HepG2 (cell line): Measurements from ENCODE around the gene SLCO2A1. TPM values are rescaled to one million over a fixed set of nuclear protein-coding genes. Genes with fewer than 3 reads are reported as not detected.

ENCODE experiments used
- ATAC-seq: fragments of 200-7000 bp; cut with Tn5 transposase; 3 replicates; pipeline ENCODE4 v1.9.1; 2020; ENCODE audit warnings: mild to moderate bottlenecking, moderate library complexity
- BruUV-seq: library from RNA; stranded (reverse); fragments of 400-500 nt; replicated peaks from 2 replicates; lab custom pipeline; 2021; lab: Mats Ljungman, UMichigan
- CTCF ChIA-PET: fragments of 300-600 bp; formaldehyde crosslinking; extraction: SDS; loops from one replicate; lab custom pipeline; 2021; ENCODE audit warnings: low total read pairs, inconsistent platforms, low intra/inter-chr PET ratio; lab: Yijun Ruan, JAX
- POLR2A ChIA-PET: fragments of 350-600 bp; sonication (Branson Sonifier 250); formaldehyde crosslinking; loops from one replicate; lab custom pipeline; 2020; ENCODE audit warnings: antibody characterized with exemption, inconsistent platforms; lab: Yijun Ruan, JAX
- DNase-seq: peaks from one replicate; pipeline ENCODE4 v3.0.0-alpha.2; 2015; ENCODE audit warnings: low spot score
- FAIRE-seq: peaks from 3 replicates; lab custom pipeline; 2011; peaks lifted over from hg19 to GRCh38; lab: Jason Lieb, UNC
- H2AFZ ChIP-seq: one replicate; pipeline ENCODE4 v1.6.1; 2011; ENCODE audit warnings: low read length, inconsistent platforms
- H3K27ac ChIP-seq: fragments of 300-600 bp; 3 replicates; pipeline ENCODE4 v1.8.0; 2011; ENCODE audit warnings: mixed run types, mild to moderate bottlenecking, mixed read lengths, low read length, inconsistent platforms; ENCODE audit not compliant: insufficient read depth; ENCODE audit errors: extremely low read length
- H3K27me3 ChIP-seq, 2 experiments: fragments of 200-600 bp in 1 of 2; 2 replicates in 1 of 2; 3 replicates in 1 of 2; pipeline versions ENCODE4 v1.6.0 to v1.8.0; 2011; ENCODE audit warnings: low read length in 2 of 2, mild to moderate bottlenecking in 2 of 2, moderate library complexity in 2 of 2, inconsistent platforms in 1 of 2; ENCODE audit not compliant: insufficient read depth in 2 of 2, control insufficient read depth in 1 of 2
- H3K36me3 ChIP-seq, 2 experiments: fragments of 200-600 bp in 1 of 2; replicated peaks in 1 of 2; 2 replicates in 1 of 2; 3 replicates in 1 of 2; pipeline versions ENCODE4 v1.5.1 to v1.8.0; 2011; ENCODE audit warnings: low read length in 2 of 2, inconsistent platforms in 1 of 2; ENCODE audit not compliant: insufficient read depth in 2 of 2, control insufficient read depth in 1 of 2
- H3K4me1 ChIP-seq: 2 replicates; pipeline ENCODE4 v1.5.1; 2012; ENCODE audit warnings: low read length, inconsistent platforms; ENCODE audit not compliant: insufficient read depth
- H3K4me2 ChIP-seq: 2 replicates; pipeline ENCODE4 v1.6.0; 2011; ENCODE audit warnings: low read depth, low read length, inconsistent platforms
- H3K4me3 ChIP-seq, 3 experiments: fragments of 200-600 bp in 1 of 3; sonication (generic), shearing (Covaris generic) in 1 of 3; replicated peaks in 1 of 3; 2 replicates each; pipeline ENCODE4 v1.5.1; 2011 to 2016; ENCODE audit warnings: low read length in 3 of 3, inconsistent platforms in 2 of 3, low read depth in 2 of 3, mild to moderate bottlenecking in 2 of 3, control low read depth in 1 of 3, mixed read lengths in 1 of 3; ENCODE audit not compliant: insufficient read depth in 1 of 3
- H3K79me2 ChIP-seq: one replicate; pipeline ENCODE4 v1.6.1; 2011; ENCODE audit warnings: low read length, inconsistent platforms; ENCODE audit not compliant: insufficient read depth
- H3K9ac ChIP-seq: 2 replicates; pipeline ENCODE4 v1.6.0; 2011; ENCODE audit warnings: mild to moderate bottlenecking, low read depth, low read length, inconsistent platforms; ENCODE audit not compliant: insufficient read depth
- H3K9me3 ChIP-seq: 2 replicates; pipeline ENCODE4 v1.5.1; 2012; ENCODE audit warnings: mild to moderate bottlenecking, low read length
- H4K20me1 ChIP-seq: 2 replicates; pipeline ENCODE4 v1.6.0; 2011; ENCODE audit warnings: inconsistent platforms, mild to moderate bottlenecking, low read length, moderate library complexity; ENCODE audit not compliant: insufficient read depth
- BRD4 ChIP-seq: sonication (generic); formaldehyde crosslinking; IDR thresholded peaks from 2 replicates; pipeline ENCODE4 v1.4.0; 2020; ENCODE audit warnings: missing genetic modification reagents
- FIP1L1 ChIP-seq: fragments of 200-400 bp; formaldehyde crosslinking; IDR thresholded peaks from 2 replicates; pipeline ENCODE4 v1.6.1; 2018; ENCODE audit warnings: low read depth, mild to moderate bottlenecking, low read length, moderate library complexity, borderline replicate concordance; ENCODE audit not compliant: insufficient read depth
- FOXA1 ChIP-seq, 2 experiments: fragments of 450-650 bp in 1 of 2; sonication (generic) in 1 of 2; formaldehyde crosslinking in 1 of 2; IDR thresholded peaks; 2 replicates each; pipeline versions ENCODE4 v1.4.0 to v1.6.1; 2016 to 2020; ENCODE audit warnings: missing genetic modification reagents in 1 of 2
- GTF2F1 ChIP-seq: fragments of 150-350 bp; IDR thresholded peaks from 2 replicates; pipeline ENCODE4 v1.6.1; 2014; ENCODE audit warnings: low read length
- HOXD1 ChIP-seq: sonication (generic); formaldehyde crosslinking; IDR thresholded peaks from 2 replicates; pipeline ENCODE4 v1.5.0; 2020; ENCODE audit warnings: missing genetic modification reagents
- MLLT10 ChIP-seq: sonication (generic); formaldehyde crosslinking; IDR thresholded peaks from 2 replicates; pipeline ENCODE4 v1.4.0; 2020; ENCODE audit warnings: missing genetic modification reagents
- PLRG1 ChIP-seq: fragments of 450-650 bp; conservative IDR thresholded peaks from 2 replicates; pipeline ENCODE4 v1.6.1; 2016
- SNAI1 ChIP-seq: sonication (generic); formaldehyde crosslinking; IDR thresholded peaks from 2 replicates; pipeline ENCODE4 v1.5.0; 2020; ENCODE audit warnings: mild to moderate bottlenecking, missing genetic modification reagents, borderline replicate concordance
- SP2 ChIP-seq: sonication (generic); formaldehyde crosslinking; IDR thresholded peaks from 2 replicates; pipeline ENCODE4 v1.5.1; 2020; ENCODE audit warnings: mild to moderate bottlenecking, missing genetic modification reagents
- STAG1 ChIP-seq: sonication (generic); formaldehyde crosslinking; IDR thresholded peaks from 2 replicates; pipeline ENCODE4 v1.4.0; 2020; ENCODE audit warnings: missing genetic modification reagents
- TBX3 ChIP-seq: fragments of 450-650 bp; IDR thresholded peaks from 2 replicates; pipeline ENCODE4 v1.6.1; 2017; ENCODE audit warnings: antibody characterized with exemption, mild to moderate bottlenecking, inconsistent platforms, borderline replicate concordance
- ZNF367 ChIP-seq: sonication (generic); formaldehyde crosslinking; IDR thresholded peaks from 2 replicates; pipeline ENCODE4 v1.4.0; 2020; ENCODE audit warnings: missing genetic modification reagents, borderline replicate concordance
- ZNF772 ChIP-seq: sonication (generic); formaldehyde crosslinking; IDR thresholded peaks from 2 replicates; pipeline ENCODE4 v1.5.0; 2020; ENCODE audit warnings: mild to moderate bottlenecking, missing genetic modification reagents
- WGBS: methylation state at CpG from one replicate; pipeline ENCODE4 v1.1.6; 2017; ENCODE audit warnings: low lambda C conversion rate; 5-methylcytosine and 5-hydroxymethylcytosine counted together
- in situ Hi-C: cut with HindIII; loops from 2 replicates; pipeline ENCODE4 v1.10.0; 2017; ENCODE audit warnings: low pct_unique_long_range_greater_than_20kb; ENCODE audit not compliant: extremely low pct_ligation_motif_present
- intact Hi-C: fragments of 100-400 bp; cut with micrococcal nuclease; formaldehyde crosslinking; loops from one replicate; pipeline ENCODE4 v1.10.0; 2022; ENCODE audit not compliant: unreplicated experiment
- polyA plus RNA-seq, 8 experiments: library from polyadenylated mRNA; depleted of rRNA in 3 of 8; stranded (reverse) in 7 of 8; unstranded in 1 of 8; fragments of >200 nt; fragmentation: Illumina TruSeq in 4 of 8; extraction: Trizol in 4 of 8; gene quantifications; 2 replicates each; pipeline versions ENCODE4 v1.2.1 to v1.2.3, GENCODE V29; 2011 to 2016; ENCODE audit warnings: low read depth in 4 of 8, missing spikeins in 1 of 8, mixed read lengths in 1 of 8; ENCODE audit not compliant: insufficient read depth in 1 of 8
- total RNA-seq, 5 experiments: library from RNA; depleted of rRNA; stranded (reverse); fragments of >200 nt; fragmentation: Illumina TruSeq; extraction: Trizol; gene quantifications; 2 replicates each; pipeline ENCODE4 v1.2.3, GENCODE V29; 2016; ENCODE audit warnings: low read depth in 1 of 5
- TF ChIP-seq, protein P1 (sequence below): sonication (generic); formaldehyde crosslinking; conservative IDR thresholded peaks from 2 replicates; pipeline ENCODE4 v1.8.0; 2022; ENCODE audit warnings: missing genetic modification reagents
- TF ChIP-seq, protein P2 (sequence below): sonication (generic); formaldehyde crosslinking; IDR thresholded peaks from 2 replicates; pipeline ENCODE4 v1.8.0; 2023; ENCODE audit warnings: mild to moderate bottlenecking, missing genetic modification reagents
- TF ChIP-seq, protein P3 (sequence below): sonication (generic); formaldehyde crosslinking; IDR thresholded peaks from 2 replicates; pipeline ENCODE4 v1.5.0; 2020; ENCODE audit warnings: missing genetic modification reagents, mild to moderate bottlenecking, borderline replicate concordance
- TF ChIP-seq, protein P4 (sequence below): sonication (generic); formaldehyde crosslinking; IDR thresholded peaks from 2 replicates; pipeline ENCODE4 v1.4.0; 2020; ENCODE audit warnings: missing genetic modification reagents, borderline replicate concordance

Gene SLCO2A1
- total and polyA plus RNA-seq, 2 of the 13 experiments (the other 11 are each of a cell fraction or from before 2014, with no cell fraction given): 0.04 TPM; not detected in 1

DNA sequence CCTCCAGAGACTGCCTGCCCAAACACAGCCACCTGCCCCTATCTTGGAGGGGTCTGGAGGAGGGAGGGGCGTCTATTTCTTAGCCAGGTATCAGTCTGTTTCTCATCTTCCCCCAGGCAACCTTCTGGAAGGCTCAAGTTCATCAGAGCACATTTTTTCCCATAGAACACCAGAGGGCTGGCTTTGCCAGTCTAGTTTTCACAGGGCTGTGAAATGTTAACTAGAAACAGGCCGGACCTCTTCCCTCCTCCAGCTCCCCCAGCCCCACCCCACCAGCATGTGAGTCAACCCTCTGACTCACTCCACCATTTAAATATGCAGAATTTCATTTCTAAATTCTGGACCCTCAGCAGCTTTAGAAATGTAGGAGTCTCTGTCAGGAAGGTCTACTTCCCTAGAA, 66.9 kb downstream of the SLCO2A1 start (continued):
- no peak for TF ChIP-seq FIP1L1
- no peak for TF ChIP-seq STAG1
- no peak for TF ChIP-seq HOXD1 (CRISPR knock-in tag)

DNA sequence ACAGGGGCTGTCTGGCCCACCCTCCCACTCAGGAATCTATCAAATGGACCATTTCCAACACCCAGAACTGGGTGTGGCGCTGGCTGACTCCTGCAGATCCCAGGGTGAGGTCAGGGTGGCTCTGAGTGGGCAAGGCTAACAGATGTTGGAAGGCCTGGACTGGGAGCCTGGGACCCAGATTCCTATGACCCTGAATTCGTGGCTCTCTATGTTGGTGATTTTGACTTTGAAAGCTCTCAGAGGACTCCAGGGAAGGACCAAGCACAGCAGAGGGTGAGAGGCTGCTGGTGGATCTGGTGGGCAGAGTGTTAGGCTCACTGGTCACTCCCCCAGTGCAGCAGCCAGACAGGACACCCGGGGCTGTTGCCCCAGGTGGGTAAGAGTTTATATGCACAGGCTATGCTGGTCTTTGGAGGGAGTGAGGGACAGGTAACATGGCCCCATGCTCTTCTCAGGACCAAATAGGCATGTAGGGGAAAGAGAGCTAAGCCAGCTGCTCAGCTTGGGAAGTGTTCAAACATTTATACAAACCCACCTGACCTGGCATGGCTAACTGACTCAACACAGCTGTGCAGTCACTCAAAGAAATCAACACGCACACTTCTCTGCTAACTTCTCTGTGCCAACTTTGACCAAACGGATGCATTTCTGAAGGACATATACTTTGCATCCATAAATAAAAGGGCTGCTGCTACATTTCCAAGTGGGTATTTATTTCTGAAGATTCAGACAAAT, 71.5 kb downstream of the SLCO2A1 start:
- CTCF ChIA-PET: no interaction called here
- intact Hi-C loops: no loop called here

More for the DNA sequence above, 71.5 kb downstream of the SLCO2A1 start:
- Histone ChIP-seq H4K20me1 (no peaks in the 10 kb centered on the region), H3K36me3 (no peaks in the 10 kb centered on the region), H3K9ac (no peak overlapping the region), H3K79me2 (no peaks in the 10 kb centered on the region), H2AFZ (no peak overlapping the region), H3K4me1 (no peaks in the 10 kb centered on the region), H3K4me3 (no peak overlapping the region), H3K4me2 (no peak overlapping the region), H3K27ac (no peak overlapping the region), H3K9me3 (no peaks in the 10 kb centered on the region), H3K27me3 (peaks cover 0 to 10% of the 10 kb centered on the region in 2 experiments; a peak in 3 of 5 replicates)
- in situ Hi-C loops: no loop called here
- FAIRE-seq (no peak), DNase-seq (no peak), ATAC-seq (no peak)
- BruUV-seq: no TSS peak
- WGBS: 24% methylated on average over 4 of the region's 5 CpGs
- POLR2A ChIA-PET: no interaction called here
- no peak for TF ChIP-seq TBX3
- TF ChIP-seq, protein P1, sequence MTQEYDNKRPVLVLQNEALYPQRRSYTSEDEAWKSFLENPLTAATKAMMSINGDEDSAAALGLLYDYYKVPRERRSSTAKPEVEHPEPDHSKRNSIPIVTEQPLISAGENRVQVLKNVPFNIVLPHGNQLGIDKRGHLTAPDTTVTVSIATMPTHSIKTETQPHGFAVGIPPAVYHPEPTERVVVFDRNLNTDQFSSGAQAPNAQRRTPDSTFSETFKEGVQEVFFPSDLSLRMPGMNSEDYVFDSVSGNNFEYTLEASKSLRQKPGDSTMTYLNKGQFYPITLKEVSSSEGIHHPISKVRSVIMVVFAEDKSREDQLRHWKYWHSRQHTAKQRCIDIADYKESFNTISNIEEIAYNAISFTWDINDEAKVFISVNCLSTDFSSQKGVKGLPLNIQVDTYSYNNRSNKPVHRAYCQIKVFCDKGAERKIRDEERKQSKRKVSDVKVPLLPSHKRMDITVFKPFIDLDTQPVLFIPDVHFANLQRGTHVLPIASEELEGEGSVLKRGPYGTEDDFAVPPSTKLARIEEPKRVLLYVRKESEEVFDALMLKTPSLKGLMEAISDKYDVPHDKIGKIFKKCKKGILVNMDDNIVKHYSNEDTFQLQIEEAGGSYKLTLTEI (CRISPR knock-in tag): no peak
- TF ChIP-seq BRD4 (CRISPR knock-in tag): no peak
- TF ChIP-seq, protein P2, sequence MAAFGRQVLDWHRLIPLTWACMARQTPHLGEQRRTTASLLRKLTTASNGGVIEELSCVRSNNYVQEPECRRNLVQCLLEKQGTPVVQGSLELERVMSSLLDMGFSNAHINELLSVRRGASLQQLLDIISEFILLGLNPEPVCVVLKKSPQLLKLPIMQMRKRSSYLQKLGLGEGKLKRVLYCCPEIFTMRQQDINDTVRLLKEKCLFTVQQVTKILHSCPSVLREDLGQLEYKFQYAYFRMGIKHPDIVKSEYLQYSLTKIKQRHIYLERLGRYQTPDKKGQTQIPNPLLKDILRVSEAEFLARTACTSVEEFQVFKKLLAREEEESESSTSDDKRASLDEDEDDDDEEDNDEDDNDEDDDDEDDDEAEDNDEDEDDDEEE (CRISPR knock-in tag): no peak
- no peak for TF ChIP-seq MLLT10
- TF ChIP-seq ZNF367: no peak
- TF ChIP-seq, protein P3, sequence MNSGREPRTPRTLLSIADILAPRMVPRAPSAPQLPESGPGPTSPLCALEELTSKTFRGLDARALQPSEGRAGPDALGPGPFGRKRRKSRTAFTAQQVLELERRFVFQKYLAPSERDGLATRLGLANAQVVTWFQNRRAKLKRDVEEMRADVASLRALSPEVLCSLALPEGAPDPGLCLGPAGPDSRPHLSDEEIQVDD: no peak
- TF ChIP-seq, protein P4, sequence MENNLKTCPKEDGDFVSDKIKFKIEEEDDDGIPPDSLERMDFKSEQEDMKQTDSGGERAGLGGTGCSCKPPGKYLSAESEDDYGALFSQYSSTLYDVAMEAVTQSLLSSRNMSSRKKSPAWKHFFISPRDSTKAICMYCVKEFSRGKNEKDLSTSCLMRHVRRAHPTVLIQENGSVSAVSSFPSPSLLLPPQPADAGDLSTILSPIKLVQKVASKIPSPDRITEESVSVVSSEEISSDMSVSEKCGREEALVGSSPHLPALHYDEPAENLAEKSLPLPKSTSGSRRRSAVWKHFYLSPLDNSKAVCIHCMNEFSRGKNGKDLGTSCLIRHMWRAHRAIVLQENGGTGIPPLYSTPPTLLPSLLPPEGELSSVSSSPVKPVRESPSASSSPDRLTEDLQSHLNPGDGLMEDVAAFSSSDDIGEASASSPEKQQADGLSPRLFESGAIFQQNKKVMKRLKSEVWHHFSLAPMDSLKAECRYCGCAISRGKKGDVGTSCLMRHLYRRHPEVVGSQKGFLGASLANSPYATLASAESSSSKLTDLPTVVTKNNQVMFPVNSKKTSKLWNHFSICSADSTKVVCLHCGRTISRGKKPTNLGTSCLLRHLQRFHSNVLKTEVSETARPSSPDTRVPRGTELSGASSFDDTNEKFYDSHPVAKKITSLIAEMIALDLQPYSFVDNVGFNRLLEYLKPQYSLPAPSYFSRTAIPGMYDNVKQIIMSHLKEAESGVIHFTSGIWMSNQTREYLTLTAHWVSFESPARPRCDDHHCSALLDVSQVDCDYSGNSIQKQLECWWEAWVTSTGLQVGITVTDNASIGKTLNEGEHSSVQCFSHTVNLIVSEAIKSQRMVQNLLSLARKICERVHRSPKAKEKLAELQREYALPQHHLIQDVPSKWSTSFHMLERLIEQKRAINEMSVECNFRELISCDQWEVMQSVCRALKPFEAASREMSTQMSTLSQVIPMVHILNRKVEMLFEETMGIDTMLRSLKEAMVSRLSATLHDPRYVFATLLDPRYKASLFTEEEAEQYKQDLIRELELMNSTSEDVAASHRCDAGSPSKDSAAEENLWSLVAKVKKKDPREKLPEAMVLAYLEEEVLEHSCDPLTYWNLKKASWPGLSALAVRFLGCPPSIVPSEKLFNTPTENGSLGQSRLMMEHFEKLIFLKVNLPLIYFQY (CRISPR knock-in tag): no peak
- TF ChIP-seq ZNF772: no peak
- no peak for TF ChIP-seq GTF2F1
- TF ChIP-seq FOXA1 (IDR thresholded peaks at IDR 0.05): no peak
- TF ChIP-seq FOXA1 (CRISPR knock-in tag; IDR thresholded peaks at IDR 0.05): no peak
- no peak for TF ChIP-seq SP2 (CRISPR knock-in tag)
- TF ChIP-seq PLRG1: no peak
- no peak for TF ChIP-seq SNAI1 (CRISPR knock-in tag)
